HG02981 (cell line): ENCODE data around the gene SPSB1.
A peak's percentile ranks its signal among the peaks of the same experiment; 100 is the strongest.
"Not testable (repeated sequence)": the region's sequence is repeated elsewhere in the genome, so short reads cannot be mapped to it uniquely, and the experiment has no call there.

Experiments
- ATAC-seq: cut with Tn5 transposase; IDR thresholded peaks from one replicate; pipeline ENCODE4 v1.9.1; 2021; ENCODE audit warnings: mild to moderate bottlenecking, moderate library complexity; ENCODE audit not compliant: unreplicated experiment

Gene SPSB1

DNA sequence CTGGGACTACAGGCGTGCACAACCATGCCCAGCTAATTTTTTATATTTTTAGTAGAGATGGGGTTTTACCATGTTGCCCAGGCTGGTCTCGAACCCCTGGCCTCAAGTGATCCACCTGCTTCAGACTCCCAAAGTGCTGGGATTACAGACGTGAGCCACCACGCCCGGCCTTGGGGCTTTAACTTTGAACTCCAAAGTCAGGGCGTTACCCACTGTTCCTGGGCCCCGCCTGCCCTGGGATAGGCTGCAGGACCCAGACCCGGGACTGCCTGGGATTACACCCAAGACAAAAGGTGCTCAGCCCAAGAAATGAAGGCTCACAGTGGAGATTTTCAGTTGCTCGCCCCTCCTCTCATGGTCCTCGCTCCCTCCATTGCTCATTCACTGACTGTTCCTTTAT, 92.7 kb downstream of the SPSB1 start:
- ATAC-seq, result not testable (repeated sequence)

DNA sequence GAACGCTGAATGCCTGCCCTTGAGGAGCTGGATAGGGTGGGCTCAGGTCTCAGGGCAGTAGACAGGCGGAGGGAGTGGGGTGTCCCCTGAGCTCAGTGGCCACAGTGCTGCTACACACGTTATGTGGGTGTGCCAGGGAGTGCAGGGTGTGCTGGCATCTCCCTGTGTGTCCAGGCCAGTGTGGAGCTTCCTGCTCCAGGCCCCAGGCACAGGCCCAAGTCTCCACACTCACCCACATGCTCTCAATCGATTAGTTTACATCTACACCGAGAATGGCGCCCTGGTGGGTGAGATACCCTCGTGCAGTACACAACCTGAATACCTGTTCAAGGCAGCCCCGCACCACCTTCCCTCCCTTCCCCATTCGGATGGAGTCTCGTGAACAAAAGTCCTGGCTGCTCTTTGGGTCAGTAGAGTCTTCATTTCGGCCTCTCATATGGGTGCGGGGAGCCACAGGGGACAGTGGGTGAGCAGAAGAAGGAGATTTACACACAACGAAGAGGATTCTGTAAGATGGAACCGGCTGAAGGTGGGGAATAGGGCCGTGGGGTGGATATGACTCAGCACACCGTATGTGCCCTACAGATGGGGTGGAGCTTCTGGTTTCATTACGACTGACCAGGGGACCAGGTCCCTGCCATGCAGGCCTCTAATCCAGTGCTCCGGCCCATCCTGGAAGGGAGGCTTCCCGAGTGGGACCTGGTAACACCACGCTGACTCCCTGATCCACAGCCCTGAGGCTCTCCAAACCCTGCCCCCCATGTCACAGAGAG, 93.3 kb downstream of the SPSB1 start:
- ATAC-seq, result no peak

DNA sequence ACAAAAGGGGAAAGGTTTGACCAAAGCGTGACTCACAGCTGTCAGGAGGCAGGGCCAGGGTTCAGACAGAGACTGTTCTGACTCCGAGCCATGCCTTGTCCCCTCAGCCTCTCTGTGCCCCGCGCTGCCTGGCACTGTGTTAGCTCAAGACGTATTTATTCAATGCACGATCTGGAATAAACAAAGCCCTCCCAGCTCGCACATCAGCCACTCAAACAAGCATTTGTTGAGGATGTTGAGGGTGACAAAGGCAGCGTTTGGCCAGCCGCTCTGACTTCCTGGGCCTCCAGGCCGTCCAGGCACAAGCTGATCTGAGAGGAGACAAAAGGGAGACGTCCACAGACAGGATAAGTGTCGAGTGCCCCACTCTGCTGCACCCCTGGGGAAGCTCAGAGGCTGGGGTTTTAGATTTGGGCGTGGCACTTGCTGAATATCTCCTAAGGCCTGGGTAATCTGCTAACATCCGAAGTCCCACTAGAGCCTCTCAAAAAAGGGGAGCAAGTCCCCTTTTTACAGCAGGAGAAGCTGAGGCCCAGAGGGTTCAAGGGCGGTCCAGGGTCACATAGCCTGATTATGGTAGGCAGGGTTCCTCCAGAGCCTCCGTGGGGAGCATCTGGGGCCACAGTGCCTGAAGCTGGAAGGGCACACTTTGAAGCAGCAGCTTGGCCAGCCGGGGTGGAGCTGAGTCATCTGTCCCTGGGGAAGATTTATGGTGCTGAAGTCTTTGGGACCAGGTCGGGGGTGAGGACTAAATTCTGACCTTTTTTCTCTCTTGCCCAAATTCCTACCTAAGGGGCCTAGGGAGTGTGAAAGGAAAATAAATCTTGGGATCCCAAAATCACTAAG, 95.9 kb downstream of the SPSB1 start:
- no peak for ATAC-seq

DNA sequence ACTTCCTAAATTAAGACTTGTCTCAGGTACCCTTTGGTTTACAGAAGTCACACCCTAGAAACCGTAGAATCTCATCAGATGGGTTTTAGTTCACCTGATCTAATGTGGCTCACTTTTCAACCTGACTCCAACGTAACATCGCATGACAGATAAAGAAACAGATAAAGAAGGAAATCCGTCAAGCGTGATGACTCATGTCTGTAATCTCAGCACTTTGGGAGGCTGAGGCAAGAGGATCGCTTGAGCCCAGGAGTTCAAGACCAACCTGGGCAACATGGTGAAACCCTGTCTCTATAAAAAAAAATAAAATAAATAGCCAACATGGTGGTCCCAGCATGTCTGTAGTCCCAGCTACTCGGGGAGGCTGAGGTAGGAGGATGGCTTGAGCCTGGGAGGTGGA, 97.3 kb downstream of the SPSB1 start:
- no peak for ATAC-seq

DNA sequence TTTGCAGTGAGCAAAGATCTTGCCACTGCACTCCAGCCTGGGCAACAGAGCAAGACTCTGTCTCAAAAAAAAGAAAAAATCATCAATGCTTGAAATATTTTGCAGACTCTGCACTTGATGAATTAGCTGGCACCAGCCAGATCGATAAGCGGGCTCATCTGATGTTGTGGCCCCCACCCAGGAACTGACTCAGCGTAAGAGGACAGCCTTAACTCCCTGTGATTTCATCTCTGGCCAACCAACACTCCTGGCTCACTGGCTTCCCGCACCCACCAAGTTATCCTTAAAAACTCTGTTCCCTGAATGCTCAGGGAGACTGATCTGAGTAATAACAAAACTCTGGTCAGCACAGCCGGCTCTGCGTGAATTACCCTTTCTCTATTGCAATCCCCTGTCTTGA, 98.9 kb downstream of the SPSB1 start:
- no peak for ATAC-seq

DNA sequence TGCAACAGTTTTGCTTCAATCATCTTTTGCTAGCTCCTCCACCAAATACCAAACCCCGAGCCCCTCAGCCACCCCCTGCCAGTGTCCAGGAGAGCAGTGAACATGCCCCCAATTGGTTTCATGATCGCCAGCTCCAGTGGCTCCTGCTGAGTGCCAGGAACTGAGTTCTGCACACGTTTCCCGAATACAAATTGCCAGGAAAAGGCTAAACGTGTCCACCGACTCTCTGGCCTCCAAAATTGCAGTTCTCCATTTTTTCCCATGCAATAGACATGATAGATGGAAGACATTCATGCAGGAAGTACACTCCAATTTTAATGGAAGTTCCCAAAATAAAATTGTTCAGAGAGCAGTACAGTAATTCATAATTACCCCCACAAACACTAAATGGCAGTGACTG, 101.3 kb downstream of the SPSB1 start:
- no peak for ATAC-seq

DNA sequence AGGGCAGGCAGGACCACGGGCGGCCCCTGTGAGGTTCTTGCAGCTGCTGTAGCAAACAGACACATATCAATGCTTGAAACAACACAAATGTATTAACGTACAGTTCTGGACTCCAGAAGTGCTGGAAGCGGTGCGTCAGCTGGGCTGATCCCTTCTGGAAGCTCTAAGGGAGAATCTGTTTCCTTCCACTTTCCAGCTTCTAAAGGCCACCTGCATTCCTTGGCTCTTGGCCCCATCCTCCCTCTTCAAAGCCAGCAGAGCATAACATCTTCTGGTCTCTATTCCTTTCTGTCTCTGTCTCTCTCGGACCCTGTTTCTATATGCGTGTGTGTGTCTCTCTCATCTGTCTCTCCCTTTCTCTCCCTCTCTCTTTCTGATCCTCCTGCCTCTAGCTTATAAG, 102.3 kb downstream of the SPSB1 start:
- no peak for ATAC-seq

DNA sequence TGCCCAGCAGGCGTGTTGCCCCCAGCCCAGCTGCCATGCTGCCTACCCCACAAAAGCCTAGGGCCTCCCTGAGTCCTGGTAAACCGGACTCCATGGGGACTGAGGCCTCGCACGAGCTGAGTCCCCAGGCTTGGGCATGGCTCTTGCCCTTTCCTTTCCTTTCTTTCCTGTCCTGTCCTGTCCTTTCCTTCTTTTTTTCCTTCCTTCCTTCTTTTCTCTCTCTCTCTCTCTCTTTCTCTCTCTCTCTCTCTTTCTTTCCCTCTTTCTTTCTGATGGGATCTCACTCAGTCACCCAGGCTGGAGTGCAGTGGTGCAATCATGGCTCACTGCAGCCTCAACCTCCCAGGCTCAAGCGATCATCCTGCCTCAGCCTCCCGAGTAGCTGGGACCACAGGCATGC, 104.4 kb downstream of the SPSB1 start:
- no peak for ATAC-seq

DNA sequence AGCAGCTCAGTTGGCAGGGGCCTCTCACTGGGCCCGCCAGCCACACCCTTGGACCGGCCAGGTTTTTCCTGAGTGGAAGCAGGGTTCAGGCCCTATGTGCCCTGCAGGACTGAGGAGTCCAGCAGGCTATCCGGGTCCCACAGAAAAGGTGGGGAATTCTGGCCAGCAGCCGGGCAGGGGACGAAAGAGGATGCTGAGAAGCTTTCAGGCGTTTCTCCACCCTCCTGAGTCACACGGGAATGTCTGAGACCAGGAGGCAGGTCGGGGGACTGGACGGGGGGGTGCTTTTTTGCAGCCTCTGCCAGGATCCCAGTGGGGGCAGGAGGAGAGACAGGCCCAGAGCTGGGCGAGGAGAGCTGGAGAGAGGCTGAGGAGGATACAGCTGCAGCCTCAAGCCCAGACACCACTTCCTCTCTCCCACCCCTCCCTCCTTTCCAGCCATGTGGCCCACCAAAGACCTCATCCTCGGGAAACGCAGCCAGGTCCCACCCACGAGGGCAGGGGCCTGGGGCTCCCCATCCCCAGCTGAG, 105.4 kb downstream of the SPSB1 start:
- no peak for ATAC-seq

DNA sequence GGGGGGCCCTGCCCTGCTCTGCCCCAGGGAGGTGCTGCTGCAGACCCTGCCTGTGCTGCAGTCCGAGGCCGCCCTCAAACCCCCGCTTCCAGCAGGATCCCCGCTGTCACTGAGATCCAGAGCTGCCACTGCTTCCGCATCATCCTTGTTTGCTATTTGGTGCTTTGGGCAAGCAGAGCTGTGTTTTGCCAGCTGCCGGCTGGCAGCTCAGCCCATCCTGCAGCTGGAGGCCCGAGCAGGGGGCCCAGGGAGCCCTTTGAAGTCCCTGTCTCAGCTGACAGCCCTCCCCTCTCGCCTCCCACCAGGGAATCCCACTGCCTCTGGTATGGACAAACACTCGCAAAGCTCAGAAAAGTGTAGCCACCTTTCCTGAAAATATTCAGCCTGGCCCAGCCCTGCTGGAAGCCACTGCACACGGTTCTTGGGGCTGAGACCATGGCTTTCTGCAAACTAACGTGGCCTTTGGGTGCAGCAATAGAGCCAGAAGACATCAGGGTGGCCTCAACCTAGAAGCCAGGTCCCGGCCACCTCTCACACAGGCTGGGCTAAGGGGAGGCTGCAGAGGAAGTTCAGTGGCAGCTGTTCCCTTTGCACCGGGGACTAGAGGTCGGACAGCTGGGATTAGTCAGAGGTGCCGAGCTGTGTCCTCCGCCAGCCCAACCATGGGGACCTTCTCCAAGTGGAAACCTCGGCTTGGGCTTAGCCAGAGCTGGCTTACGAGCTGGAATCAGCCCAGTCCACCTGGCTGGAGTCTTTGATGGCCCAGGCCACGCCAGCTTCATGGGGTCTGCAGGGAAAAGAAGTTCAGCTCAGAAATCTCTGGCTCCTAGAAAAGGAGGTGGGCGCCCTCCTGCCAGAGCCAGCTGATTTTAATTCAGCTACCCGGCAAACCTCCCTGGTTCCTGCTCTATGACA, 107.1 kb downstream of the SPSB1 start:
- ATAC-seq, result no peak

DNA sequence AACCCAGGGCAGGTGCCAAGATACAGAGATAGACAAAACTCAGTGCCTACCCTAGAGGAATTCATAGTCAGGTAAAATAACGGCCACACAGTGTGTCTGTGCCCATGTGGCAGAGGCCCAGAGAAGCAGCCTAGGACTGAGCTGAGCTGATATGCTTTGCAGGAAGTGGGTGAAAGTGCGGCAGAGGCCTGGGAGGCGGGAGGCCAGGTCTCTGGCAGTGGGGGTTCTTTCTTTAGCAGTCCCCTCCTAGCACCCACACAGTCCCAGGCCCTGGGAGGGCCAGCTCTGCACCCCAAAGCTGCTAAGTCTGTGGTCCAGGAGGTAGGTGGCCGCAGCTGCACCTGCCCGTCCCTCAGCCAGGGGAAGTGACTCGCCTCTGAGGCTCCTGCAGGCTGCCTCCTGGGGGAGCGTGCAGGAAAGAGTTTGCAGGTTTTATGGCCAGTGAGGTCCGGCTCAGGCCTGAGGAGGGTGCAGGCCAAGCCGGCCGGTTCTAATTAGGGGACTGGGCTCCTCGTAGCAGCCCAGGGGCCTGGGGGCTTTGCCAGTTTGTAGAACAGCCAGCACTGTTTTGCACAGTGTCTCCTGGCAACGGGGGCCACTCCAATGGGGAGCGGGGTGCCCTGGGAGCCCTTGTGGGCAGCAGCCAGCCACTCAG, 107.9 kb downstream of the SPSB1 start:
- no peak for ATAC-seq

DNA sequence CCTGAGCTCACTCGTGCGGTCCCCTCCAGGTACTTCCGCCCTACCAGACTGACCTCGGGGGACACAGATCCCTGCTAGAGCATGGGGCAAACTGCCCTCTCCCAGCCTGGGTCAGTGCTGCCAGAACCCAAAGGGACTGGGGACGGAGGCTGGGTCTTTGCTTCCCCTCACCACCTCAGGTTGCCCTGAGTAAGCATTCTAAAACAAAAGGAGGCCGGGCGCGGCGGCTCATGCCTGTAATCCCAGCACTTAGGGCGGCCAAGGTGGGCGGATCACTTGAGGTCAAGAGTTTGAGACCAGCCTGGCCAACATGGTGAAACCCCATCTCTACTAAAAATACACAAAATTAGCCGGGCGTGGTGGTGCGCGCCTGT, 108.4 kb downstream of the SPSB1 start:
- no peak for ATAC-seq

DNA sequence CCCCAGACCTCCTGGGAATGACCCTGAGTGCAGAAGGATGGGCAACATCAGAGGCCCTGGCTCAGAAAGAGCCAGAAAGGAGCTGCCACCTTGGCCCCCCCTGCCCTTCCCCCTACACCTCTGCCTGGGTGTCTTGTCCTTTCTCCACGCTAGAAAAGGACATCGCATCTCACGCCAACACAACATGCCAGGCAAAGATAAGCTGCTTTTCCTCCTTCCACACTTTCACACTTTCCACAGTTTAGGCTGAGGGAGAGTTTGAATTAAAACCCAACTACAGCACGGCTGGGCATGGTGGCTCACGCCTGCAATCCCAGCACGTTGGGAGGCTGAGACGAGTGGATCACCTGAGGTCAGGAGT, 109.5 kb downstream of the SPSB1 start:
- no peak for ATAC-seq

DNA sequence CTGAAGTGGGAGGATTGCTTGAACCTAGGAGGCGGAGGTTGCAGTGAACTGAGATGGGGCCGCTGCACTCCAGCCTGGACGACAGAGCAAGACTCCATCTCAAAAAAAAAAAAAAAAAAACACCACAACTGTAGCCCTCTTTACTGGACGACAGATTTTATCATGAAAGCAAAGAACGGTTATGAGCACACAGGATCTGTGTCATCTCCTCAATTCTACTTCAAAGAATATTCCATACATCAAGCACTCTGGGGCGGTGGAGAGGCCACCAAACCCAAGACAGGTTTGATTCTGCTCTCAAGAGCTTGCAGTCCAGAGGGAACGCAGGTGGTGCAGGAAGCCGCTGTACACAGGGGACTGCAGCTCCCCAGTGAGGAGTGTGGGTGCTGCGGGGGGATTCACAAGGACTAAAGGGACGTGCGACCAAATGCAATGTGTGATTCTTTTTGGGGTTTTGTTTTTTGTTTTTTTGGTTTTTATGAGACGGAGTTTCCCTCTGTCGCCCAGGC, 110.1 kb downstream of the SPSB1 start:
- no peak for ATAC-seq

DNA sequence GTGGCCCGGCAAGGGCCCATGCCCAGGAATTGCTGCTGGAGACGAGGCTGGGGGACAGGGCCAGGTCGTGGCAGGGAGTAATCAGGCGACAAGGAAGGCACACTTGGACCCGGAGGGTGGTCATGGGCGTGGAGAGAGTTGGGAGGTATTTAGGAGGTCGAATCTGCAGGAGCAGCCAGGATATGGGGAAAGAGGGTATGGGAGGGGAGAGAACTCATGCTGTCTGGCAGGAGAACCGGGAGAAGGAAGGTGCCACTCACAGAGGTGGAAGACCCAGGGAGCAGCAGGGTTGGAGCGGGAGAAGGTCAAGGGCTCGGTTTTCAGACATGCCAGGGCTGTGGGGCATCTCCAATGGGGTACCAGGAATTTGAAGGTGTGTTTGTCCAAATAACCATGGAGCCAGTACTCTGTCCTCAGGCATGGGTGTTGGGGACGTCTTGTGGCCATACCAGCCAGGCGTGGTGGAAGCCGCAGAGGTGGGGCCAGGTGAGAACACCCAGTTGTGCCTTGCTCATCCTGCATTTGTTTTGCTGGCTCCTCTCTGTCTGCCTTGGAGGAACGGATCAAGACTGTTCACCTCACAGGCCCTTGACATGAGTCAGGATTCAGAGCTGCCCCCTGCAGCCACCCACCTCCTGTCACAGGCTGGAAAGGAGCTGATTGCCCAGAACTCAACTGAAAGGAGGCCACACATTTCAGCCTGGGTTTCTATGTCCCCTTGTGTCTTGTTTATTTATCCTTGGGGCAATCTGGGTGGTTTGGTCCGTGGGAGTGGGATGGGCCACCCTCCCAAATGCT, 111.6 kb downstream of the SPSB1 start:
- no peak for ATAC-seq

DNA sequence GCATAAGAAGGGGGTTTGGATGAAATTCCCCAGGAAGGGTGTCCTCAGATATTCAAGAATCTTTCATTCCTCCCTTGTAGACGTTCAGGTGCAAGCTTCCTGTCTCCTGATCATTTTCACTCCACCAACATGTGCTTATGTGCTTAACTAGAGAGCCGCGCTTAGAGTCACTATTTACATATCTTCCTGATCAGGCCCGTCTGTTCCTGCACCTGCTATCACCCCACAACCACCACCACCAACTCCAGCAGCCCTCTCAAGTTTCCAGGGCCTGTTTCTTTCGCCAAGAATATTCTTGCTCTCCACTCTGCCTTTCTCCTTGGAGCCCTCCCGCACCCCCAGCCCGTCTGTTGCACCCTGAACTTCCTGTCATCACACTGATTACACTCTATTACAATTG, 113.4 kb downstream of the SPSB1 start:
- ATAC-seq, result no peak

DNA sequence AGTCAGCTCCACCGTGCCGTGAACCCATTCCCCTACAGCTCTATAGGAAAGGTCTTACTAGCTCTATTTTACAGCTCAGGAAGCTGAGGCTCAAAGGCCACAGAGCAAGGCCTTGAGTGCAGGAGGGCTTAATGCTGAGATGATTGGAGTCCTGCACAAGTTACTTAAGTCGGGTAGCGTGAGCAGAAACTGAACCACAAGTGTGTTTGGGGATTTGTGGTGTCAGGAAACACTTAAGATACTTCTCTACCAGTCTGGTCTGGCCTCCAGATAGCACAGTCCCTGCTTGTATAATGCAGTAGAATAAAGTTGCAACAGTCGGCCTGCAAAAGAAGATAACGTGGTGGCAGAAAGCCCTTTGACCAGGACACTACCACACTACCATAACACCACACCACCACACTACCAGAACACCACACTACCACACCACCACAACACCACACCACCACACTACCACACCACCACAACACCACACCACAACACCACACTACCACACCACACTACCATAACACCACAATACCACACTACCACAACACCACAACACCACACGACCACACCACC, 118.1 kb downstream of the SPSB1 start:
- ATAC-seq, result no peak

DNA sequence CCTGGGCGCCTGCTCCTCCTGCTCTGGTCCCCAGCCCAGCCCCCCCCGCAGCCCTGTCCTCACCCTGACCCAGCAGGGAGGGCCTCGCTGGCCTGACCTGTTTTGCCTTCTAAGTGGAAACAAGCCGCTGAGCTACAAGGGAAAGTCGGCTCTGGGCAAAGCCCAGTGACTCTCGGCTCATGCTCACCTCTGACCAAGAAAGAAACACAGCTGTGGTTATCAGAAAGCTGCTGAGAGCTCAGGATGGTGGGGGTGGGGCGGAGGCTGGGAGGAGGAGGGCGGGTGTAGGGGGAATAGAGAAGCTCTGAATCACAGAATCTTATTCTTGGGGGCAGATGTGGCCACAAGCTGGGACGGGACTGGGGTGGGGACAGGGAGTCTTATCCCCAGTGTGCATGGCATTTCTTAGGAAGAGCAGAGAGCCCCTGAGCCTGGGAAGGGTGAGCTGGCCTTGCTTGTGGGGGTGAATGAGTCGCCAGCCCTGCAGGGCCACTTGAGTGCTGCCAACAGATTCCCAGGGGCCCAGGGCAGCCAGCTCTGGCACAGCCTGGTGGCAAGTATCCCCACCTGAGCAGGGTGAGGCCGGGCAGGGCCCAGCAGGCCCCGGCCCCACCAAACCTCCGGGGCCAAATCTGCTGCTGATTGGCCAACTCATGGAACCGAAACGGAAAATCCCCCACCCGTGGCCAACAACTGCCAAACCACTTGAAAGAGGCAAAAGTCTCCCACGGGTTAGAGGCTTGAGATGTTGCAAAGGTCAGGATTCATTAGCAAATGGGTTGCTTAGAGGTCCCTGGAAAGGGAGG, 120.6 kb downstream of the SPSB1 start:
- peak; percentile 49 for ATAC-seq

DNA sequence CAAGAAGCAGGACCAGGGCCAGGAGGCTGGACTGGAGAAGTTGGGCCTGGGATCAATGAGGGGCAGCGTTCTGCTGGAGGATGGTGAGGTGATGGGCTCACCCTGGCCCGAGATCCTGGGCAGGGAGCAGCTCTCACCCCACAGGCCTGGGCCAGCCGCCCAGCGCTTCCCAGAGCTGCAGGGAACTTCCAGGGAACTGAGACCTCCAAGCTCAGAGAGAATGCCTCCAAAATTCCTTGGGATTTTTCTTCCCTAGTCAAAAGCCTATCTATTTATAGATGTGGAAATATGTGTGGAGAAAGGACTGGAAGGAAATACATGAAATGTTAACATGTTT, 121.2 kb downstream of the SPSB1 start:
- ATAC-seq, result peak; percentile 7
